ENCODE results near the gene DLEC1.

- TF ChIP-seq SUZ12 (IDR thresholded peaks at IDR 0.05; ENCODE audit: extremely low read depth, insufficient read depth, insufficient read length): no peak
- no peak for TF ChIP-seq YY1 (IDR thresholded peaks at IDR 0.05; ENCODE audit: insufficient read depth, insufficient read length)
- TF ChIP-seq ZNF274 (IDR thresholded peaks at IDR 0.05; ENCODE audit: low read depth, low read length): no peak
Measured at GRCh38 chr3:38116471-38117162, 77.6 kb downstream of the DLEC1 start.

Data from NT2/D1 (cell line).